Heart left ventricle (tissue), 13 donors: ENCODE measurements around the gene VMP1.

Source experiments
- POLR2A ChIP-seq, 2 donors: fragments of 450-650 bp; IDR thresholded peaks; one replicate each; pipeline ENCODE4 v1.6.1; 2017; ENCODE audit warnings: antibody characterized with exemption in 2 of 2, mild to moderate bottlenecking in 2 of 2, moderate library complexity in 2 of 2
- TF ChIP-seq, protein P1 (sequence below), 12 donors: fragments of 200-600 bp; sonication (generic) in 4 of 12; IDR thresholded peaks; one replicate each; pipeline versions ENCODE4 v1.5.0 to v1.8.0; 2018 to 2022; ENCODE audit warnings: antibody characterized with exemption in 12 of 12, mild to moderate bottlenecking in 5 of 12
- donor health status: ischemic (EF 13 %, LVEDD 7.1; RV severe dilation, severe dysfunction).
- donor health status: DM: no; HTN: yes; CAD: no.
- donor health status: DM: no; HTN: no; CAD: no.
- donor health status: ischemic (EF 25% LVEDD 6.9; RV normal size, moderate dysfunction).
- donor health status: ischemic (EF 25% LVEDD 5.7; RV mildly dilated, moderate dysfunction).
- donor health status: ischemic (EF 35%, LVEDD 5.7; RV mildly dilated, moderate dysfunction).
- donor health status: nonischemic (EF 11% LVEDD 7.7; RV severe dilation, severe dysfunction).
- donor health status: DM: yes; HTN: yes; CAD: no.
- donor health status: PGD.
- donor health status: ischemic (EF 29% LVEDD 5.4; RV normal size, mild dysfunction).
- donor health status: nonischemic (EF 23%, LVEDD 6.1; RV moderate dilation, normal function).

- TF ChIP-seq, protein P1, sequence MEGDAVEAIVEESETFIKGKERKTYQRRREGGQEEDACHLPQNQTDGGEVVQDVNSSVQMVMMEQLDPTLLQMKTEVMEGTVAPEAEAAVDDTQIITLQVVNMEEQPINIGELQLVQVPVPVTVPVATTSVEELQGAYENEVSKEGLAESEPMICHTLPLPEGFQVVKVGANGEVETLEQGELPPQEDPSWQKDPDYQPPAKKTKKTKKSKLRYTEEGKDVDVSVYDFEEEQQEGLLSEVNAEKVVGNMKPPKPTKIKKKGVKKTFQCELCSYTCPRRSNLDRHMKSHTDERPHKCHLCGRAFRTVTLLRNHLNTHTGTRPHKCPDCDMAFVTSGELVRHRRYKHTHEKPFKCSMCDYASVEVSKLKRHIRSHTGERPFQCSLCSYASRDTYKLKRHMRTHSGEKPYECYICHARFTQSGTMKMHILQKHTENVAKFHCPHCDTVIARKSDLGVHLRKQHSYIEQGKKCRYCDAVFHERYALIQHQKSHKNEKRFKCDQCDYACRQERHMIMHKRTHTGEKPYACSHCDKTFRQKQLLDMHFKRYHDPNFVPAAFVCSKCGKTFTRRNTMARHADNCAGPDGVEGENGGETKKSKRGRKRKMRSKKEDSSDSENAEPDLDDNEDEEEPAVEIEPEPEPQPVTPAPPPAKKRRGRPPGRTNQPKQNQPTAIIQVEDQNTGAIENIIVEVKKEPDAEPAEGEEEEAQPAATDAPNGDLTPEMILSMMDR (IDR thresholded peaks at IDR 0.05) = no peak
- no peak for TF ChIP-seq POLR2A (IDR thresholded peaks at IDR 0.05)
Observed at GRCh38 chr17:59826706-59827453, 119.4 kb downstream of the VMP1 start.
